GM13977 (cell line): ENCODE measurements around the gene OPA3.

Source experiments
- DNase-seq: peaks from one replicate; pipeline ENCODE4 v3.0.0; 2012; ENCODE audit warnings: low spot score
- in situ Hi-C: fragments of 300-500 bp; cut with MboI; formaldehyde crosslinking; loops from one replicate; pipeline ENCODE4 v1.12.0; 2022; ENCODE audit warnings: low sequenced_read_pairs, low pct_unique_long_range_greater_than_20kb, mixed read lengths, inconsistent platforms; ENCODE audit not compliant: unreplicated experiment
- TF ChIP-seq, protein P1 (sequence below): IDR thresholded peaks from 2 replicates; pipeline ENCODE4 v1.5.1; 2012; ENCODE audit warnings: mild to moderate bottlenecking, control low read depth; ENCODE audit not compliant: insufficient read depth; ENCODE audit errors: extremely low read depth, missing control alignments

OPA3 gene

DNA sequence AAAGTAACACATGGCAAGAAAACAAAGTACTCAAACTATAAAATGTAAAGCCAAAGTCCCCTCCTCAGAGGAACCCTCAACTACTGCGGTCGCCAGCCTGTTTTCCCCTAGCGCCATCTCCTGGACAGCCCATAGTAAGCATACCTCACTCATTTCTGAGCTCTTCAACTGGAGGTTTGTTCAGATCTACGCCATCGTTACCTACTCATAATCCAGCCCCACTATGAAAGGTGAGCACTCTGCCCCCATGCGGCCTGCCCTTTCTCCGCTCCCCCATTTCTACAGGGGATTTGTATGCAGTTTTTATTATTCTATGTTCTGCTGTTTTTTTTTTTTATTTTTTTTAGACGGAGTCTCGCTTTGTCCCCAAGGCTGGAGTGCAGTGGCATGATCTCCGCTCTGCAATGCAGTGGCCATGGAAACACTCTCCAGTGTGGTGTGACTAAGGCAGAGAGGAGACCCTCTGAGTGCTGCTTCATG lies 26.2 kb downstream of the OPA3 start:
- in situ Hi-C loops: no loop called here
- TF ChIP-seq, protein P1, sequence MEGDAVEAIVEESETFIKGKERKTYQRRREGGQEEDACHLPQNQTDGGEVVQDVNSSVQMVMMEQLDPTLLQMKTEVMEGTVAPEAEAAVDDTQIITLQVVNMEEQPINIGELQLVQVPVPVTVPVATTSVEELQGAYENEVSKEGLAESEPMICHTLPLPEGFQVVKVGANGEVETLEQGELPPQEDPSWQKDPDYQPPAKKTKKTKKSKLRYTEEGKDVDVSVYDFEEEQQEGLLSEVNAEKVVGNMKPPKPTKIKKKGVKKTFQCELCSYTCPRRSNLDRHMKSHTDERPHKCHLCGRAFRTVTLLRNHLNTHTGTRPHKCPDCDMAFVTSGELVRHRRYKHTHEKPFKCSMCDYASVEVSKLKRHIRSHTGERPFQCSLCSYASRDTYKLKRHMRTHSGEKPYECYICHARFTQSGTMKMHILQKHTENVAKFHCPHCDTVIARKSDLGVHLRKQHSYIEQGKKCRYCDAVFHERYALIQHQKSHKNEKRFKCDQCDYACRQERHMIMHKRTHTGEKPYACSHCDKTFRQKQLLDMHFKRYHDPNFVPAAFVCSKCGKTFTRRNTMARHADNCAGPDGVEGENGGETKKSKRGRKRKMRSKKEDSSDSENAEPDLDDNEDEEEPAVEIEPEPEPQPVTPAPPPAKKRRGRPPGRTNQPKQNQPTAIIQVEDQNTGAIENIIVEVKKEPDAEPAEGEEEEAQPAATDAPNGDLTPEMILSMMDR: peak; percentile 82
- peak; percentile 86 for DNase-seq

DNA sequence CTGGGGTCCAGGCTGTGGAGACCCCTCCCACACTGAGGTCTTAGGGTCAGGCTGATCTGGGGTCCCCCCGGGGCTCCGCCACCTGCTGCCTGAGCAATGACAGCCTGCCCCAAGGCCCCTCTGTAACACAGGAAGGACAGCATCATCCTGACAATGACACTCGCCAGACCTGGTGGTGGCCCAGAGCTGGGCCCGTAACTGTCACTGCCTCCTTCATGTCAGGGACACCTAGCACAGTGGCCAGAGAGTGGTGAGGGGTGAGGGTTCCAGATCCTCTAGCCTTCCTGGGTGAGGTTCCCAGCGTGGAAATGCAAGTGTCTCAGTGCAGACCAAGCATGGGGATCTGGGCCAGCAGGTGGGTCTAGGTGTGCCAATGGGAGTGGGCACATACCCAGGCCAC lies 27.8 kb downstream of the OPA3 start:
- no peak for DNase-seq
- TF ChIP-seq, protein P1: no peak
- in situ Hi-C loops: no loop called here

DNA sequence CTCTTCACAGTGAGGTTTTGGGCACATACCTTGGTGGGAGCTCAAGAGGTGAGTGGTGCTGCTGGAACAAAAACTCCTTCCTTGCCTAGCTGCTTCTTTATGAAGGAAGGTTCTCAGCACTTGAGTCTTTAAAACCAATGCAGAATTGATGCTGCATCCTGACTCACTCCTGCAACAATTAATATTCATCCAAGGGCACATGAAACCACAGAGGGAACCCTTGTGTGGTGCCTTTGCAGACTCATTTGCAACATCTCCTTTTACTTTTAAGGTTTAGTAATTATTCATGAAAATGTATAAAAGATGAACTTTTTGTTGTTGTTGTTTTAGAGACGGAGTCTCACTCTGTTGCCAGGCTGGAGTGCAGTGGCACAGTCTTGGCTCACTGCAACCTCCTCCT lies 30.1 kb downstream of the OPA3 start:
- in situ Hi-C loops: no loop called here
- peak; percentile 7 for DNase-seq
- TF ChIP-seq, protein P1: no peak

DNA sequence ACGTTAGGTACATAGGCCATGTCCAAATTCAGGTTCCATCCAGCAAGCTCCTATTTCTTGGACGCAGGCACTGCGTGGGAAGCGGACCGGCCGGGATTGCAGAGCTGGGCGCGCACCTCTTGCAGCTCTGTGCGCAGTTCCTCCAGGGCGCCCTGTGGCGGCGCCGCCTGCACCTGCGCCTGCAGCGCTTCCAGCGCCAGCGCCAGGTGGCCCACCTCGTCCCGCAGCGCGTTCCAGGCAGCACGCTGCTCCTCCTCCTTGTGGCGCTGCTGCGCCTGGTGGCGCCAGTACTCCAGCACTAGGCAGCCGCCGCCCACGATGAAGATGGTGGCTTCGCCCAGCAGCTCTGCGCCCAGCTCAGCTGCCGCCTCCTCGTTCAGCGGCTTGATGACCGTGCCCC lies 31.1 kb downstream of the OPA3 start:
- in situ Hi-C loops: no loop called here
- TF ChIP-seq, protein P1: no peak
- no peak for DNase-seq

DNA sequence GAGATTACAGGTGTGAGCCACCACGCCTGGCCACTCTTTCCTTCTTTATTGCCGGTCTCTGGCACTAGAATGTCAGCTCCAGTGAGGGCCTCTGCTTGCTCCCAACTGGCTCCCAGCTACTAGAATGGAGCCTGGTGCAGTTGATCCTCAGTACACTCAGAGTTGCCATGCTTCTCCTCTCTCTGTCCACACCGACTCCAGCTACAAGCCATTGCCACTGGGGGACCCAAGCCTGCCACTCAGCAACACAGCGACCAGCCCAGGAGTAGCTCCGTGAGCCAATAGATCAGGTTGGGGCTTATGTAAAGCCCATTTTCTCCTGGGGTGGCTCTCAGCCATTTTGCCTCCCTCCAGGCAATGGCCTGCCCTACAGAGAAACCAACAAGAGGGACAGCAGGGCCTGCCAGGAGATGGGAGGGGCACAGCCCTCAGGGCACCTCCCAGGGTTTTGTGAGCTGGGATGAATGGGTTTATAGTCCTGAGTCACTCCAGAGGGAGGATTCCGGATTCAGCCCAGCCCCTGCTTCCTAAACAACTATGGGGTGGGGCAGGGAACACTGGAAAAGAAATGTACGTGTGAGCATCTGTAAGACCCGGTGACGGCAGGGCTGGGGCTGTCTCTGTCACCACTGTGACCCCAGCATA lies 36.5 kb downstream of the OPA3 start:
- DNase-seq: no peak
- in situ Hi-C loops: no loop called here
- TF ChIP-seq, protein P1: no peak

DNA sequence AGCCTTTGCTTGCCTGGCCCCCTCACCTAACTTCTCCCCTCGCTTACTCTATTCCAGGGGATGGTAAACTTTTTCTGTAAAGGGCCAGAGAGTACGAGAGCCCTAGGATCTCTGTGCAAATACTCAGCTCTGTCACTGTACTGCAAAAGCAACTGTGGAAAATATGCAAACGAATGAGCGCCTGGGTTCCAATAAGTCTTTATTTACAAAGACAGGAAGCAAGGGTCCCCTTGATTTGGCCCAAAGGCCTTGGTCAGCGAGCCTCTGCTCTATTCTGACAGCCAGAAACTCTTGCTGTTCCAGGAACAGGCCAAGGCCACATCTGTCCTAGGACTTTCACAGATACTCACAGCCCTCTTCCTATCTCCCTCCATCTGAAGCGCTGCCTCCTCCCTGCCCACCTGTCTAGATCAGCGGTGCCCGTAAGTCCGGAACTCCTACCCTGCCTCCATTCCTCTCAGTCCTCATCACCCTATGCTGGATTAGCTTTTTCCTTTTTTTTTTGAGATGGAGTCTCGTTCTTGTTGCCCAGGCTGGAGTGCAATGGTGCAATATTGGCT lies 37.3 kb downstream of the OPA3 start:
- TF ChIP-seq, protein P1: no peak
- in situ Hi-C loops: no loop called here
- DNase-seq: no peak
